ENCODE measurements around the gene DCAF12L2.
"Not testable (repeated sequence)": the region's sequence is repeated elsewhere in the genome, so short reads cannot be mapped to it uniquely, and the experiment has no call there.

DCAF12L2 gene

DNA sequence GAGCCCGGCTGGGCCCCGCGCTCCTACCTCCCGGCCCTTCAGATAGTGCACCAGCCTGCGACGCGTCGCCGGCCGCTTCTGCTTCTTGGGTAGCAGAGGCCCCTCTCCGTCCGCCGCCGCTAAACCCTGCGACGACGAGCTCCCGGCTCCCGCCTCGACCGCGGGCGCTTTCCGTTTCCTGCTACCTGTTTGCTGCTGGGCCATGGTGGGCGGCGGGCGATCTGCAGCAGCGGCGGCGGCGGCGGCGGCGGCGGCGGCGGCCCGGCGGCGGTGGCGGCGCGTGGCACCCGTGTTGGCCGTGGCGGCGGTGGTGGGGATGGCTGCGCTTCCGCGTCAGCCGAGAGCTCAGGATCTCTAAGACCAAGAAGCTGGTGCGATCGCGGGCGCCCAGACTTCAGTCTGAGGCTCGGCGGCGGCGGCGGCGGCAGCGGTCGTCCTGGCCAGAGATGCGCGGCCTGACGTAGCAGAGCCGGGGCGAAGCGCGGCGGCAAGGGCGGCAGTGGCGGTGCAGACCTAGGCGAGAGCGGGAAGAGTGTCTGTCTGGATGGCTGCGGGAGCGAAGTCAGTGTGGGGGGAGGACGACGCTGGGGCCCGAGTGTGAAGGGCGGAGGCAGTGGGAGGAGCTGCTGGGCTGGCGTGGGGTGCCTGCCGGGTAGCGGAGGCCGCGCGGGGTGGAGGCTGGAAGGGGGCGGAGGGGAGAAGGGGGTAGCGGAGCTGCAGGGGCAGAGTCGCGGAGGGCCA is at the start of gene DCAF12L2:
Gene DCAF12L2 (minus strand): TSS at position 569 of the 741 bp plus-strand sequence. CDS start 365 bp downstream, at position 204.
- no peak within 1 kb of the TSS for H3K27ac ChIP-seq (ENCODE audit: low read length)
- H3K36me3 ChIP-seq (ENCODE audit: insufficient read depth, low read depth, low read length), result no peaks in the 10 kb centered on the region
- H3K4me3 ChIP-seq (ENCODE audit: low read length), result peak within 1 kb of the TSS; percentile 38; the same call in 1 of the 2 replicates
- peaks cover 31% of the 10 kb centered on the region for H3K27me3 ChIP-seq (ENCODE audit: insufficient read depth, low read length)
- H3K9ac ChIP-seq (ENCODE audit: low read depth, low read length), result no peak within 1 kb of the TSS
- H3K4me1 ChIP-seq (ENCODE audit: insufficient read depth, low read length), result no peaks in the 10 kb centered on the region
- no peaks in the 10 kb centered on the region for H3K9me3 ChIP-seq (ENCODE audit: insufficient read depth, low read depth, low read length)

DNA sequence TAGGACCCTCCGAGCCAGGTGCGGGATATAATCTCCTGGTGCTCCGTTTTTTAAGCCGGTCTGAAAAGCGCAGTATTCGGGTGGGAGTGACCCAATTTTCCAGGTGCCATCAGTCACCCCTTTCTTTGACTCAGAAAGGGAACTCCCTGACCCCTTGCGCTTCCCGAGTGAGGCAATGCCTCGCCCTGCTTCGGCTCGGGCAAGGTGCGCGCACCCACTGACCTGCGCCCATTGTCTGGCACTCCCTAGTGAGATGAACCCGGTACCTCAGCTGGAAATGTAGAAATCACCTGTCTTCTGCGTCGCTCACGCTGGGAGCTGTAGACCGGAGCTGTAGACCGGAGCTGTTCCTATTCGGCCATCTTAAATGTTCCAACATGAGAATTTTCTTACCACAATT is 24.8 kb upstream of the DCAF12L2 start:
- not testable (repeated sequence) for H3K9me3 ChIP-seq (ENCODE audit: insufficient read depth, low read depth, low read length)

DNA sequence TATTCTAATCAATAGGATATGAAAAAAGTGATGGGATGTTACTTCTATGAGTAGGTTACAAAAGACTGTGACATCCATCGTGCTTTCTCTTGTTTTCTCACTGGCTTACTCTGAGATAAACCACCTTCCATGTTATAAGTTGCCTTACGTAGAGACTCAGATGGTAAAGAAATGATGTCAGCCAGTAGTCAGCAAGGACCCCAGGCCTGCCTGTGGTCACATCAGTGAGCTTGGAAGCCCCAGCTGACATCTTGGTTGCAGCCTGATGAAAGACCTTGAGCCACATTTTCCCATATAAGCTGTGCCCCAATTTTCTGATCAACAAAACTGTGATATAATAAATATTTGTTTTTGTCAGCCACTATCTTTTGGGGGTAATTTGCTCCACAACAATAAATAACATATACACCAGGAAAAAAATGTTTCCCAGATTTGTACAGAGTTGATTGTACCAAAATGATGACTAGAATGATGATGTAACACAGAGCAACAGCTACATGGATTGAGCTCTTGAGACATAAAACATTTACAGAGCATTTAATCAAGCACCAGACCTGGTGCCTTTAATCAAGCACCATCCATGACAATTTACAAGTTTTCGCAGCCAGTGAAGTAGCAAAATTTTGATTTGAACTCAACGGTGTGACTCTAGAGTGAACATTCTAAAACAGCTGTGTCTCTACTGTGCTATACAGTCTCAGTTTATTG is 11.2 kb upstream of the DCAF12L2 start:
- Histone ChIP-seq H3K27ac (ENCODE audit: low read length) (no peak overlapping the region), H3K9ac (ENCODE audit: low read depth, low read length) (no peak overlapping the region), H3K9me3 (ENCODE audit: insufficient read depth, low read depth, low read length) (no peaks in the 10 kb centered on the region), H3K4me3 (ENCODE audit: low read length) (no peak overlapping the region), H3K4me1 (ENCODE audit: insufficient read depth, low read length) (no peaks in the 10 kb centered on the region), H3K36me3 (ENCODE audit: insufficient read depth, low read depth, low read length) (no peaks in the 10 kb centered on the region), H3K27me3 (ENCODE audit: insufficient read depth, low read length) (no peaks in the 10 kb centered on the region)

More for the DNA sequence above, 24.8 kb upstream of the DCAF12L2 start:
- not testable (repeated sequence) for H3K27ac ChIP-seq (ENCODE audit: low read length); H3K4me3 ChIP-seq (ENCODE audit: low read length); H3K36me3 ChIP-seq (ENCODE audit: insufficient read depth, low read depth, low read length); H3K27me3 ChIP-seq (ENCODE audit: insufficient read depth, low read length); H3K4me1 ChIP-seq (ENCODE audit: insufficient read depth, low read length); H3K9ac ChIP-seq (ENCODE audit: low read depth, low read length)

DNA sequence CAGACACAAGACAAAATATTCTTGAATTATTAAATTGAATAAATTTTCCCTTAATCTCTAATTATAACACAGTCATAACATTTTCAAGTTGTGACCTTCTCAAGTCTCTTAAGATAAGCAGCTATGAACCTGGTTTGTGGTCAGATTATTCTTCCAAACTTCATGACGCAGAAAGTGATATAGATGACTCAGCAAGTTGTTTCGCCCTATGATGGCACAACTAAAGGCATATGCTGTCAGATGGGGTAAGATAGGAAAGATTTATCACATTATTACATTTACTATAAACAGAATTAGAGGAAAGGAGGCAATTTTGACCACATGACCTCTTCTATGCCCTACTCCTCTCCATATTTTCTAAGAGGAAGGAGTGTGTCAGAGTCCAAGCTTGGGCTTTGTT is 4.6 kb upstream of the DCAF12L2 start:
- H3K27ac ChIP-seq (ENCODE audit: low read length), result no peak overlapping the region
- no peak overlapping the region for H3K4me3 ChIP-seq (ENCODE audit: low read length)
- no peak overlapping the region for H3K9ac ChIP-seq (ENCODE audit: low read depth, low read length)
- H3K36me3 ChIP-seq (ENCODE audit: insufficient read depth, low read depth, low read length), result no peaks in the 10 kb centered on the region
- H3K4me1 ChIP-seq (ENCODE audit: insufficient read depth, low read length), result no peaks in the 10 kb centered on the region
- H3K27me3 ChIP-seq (ENCODE audit: insufficient read depth, low read length), result peaks cover 13% of the 10 kb centered on the region
- H3K9me3 ChIP-seq (ENCODE audit: insufficient read depth, low read depth, low read length), result no peaks in the 10 kb centered on the region

DNA sequence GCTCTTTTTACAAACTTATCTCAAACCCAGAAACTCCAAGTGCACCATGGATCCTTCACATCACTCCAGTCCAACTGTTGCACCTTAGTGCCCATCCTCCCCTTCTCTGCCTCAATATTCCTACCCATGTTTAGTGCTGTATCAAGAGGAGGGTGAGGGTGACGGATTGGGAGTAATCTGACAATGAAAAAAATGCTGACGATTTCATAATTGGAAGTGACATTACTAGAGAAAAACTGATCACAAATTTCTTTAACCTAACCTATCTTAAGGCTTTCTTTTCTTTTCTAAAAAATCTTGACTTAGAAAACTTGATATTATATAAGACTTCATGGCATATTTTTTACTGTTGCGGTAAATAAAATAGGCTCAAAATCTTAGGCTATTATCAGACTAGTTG is 1.5 kb upstream of the DCAF12L2 start:
- no peaks in the 10 kb centered on the region for H3K9me3 ChIP-seq (ENCODE audit: insufficient read depth, low read depth, low read length)

DNA sequence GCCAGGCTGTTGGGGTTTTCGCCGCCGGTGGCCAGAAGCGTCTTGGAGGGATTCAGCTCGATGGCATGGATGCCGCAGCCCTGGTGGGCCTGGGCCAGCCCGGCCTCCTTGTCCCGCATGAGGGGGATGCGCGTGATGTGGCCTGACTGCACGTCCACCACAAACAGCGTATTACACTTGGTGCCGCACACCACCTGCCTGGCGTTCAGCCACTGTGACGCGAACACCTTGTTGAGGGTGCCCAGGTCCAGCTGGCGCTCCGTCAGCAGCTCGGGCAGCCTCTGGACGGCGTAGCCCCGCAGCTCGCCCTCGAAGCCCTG is 728 bp downstream of the DCAF12L2 start:
- H3K4me3 ChIP-seq (ENCODE audit: low read length), result no peak overlapping the region
- H3K9me3 ChIP-seq (ENCODE audit: insufficient read depth, low read depth, low read length), result no peaks in the 10 kb centered on the region
- H3K36me3 ChIP-seq (ENCODE audit: insufficient read depth, low read depth, low read length), result no peaks in the 10 kb centered on the region
- no peak overlapping the region for H3K27ac ChIP-seq (ENCODE audit: low read length)
- H3K9ac ChIP-seq (ENCODE audit: low read depth, low read length), result no peak overlapping the region
- H3K4me1 ChIP-seq (ENCODE audit: insufficient read depth, low read length), result no peaks in the 10 kb centered on the region
- H3K27me3 ChIP-seq (ENCODE audit: insufficient read depth, low read length), result peaks cover 31% of the 10 kb centered on the region

More for the DNA sequence above, 1.5 kb upstream of the DCAF12L2 start:
- Histone ChIP-seq H3K27me3 (ENCODE audit: insufficient read depth, low read length) (peaks cover 31% of the 10 kb centered on the region), H3K4me1 (ENCODE audit: insufficient read depth, low read length) (no peaks in the 10 kb centered on the region), H3K4me3 (ENCODE audit: low read length) (no peak overlapping the region), H3K27ac (ENCODE audit: low read length) (no peak overlapping the region), H3K9ac (ENCODE audit: low read depth, low read length) (no peak overlapping the region), H3K36me3 (ENCODE audit: insufficient read depth, low read depth, low read length) (no peaks in the 10 kb centered on the region)

DNA sequence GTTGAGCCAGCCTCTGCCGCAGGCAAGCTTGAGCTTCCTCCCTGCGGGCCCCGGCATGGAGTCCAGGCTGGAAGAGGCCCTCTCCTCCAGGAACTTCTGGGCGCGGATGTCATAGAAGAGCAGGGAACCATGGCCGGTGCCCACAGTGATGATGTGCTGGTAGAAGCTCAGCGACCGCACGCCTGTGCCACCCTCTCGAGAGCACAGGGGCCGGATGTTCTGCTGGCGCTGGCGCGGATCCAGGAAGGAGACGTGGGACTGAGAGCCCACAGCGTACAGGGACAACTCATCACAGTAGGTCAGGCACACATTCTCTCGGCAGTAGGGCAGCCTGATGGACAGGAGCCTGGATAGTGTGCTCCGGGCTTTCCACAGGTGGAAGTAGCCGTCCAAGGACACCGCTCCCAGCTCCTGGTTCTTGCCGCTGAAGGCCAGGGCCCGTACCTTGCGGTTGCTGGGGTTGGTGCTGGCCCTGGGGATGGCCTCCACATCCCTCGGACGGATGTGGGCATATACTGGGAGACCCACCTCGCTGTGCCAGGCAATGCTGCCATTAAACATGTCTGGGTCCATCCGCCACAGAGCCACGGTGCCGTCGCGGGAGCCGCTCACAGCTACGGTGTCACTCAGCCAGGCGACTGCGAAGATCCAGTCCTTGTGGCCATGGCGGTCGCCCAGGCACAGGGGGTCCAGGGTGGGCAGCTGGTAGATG is 1.2 kb downstream of the DCAF12L2 start:
- H3K4me1 ChIP-seq (ENCODE audit: insufficient read depth, low read length), result no peaks in the 10 kb centered on the region
- no peaks in the 10 kb centered on the region for H3K9me3 ChIP-seq (ENCODE audit: insufficient read depth, low read depth, low read length)
- no peak overlapping the region for H3K9ac ChIP-seq (ENCODE audit: low read depth, low read length)
- H3K27ac ChIP-seq (ENCODE audit: low read length), result no peak overlapping the region
- H3K36me3 ChIP-seq (ENCODE audit: insufficient read depth, low read depth, low read length), result no peaks in the 10 kb centered on the region
- peaks cover 31% of the 10 kb centered on the region for H3K27me3 ChIP-seq (ENCODE audit: insufficient read depth, low read length)
- no peak overlapping the region for H3K4me3 ChIP-seq (ENCODE audit: low read length)

DNA sequence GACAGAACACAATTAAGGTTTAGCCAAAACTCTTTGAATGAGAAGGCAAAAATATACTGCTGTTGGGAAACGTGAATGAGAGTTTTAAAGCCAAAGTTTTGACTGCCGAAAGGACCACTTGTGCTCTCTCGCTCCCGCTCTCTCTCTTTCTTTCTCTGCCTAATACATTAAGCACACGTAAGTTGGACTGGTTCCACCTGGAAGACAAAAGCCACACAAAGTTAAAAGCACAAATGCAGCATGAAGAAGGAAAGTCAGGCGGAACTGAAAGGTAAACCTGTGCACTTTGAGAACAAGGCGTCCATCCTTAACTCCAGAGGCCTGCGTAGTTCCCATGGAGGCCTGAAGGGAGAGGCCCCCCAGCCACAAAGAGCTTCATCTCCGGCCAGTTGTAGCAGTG is 1.9 kb downstream of the DCAF12L2 start:
- H3K4me3 ChIP-seq (ENCODE audit: low read length), result no peak overlapping the region
- no peak overlapping the region for H3K9ac ChIP-seq (ENCODE audit: low read depth, low read length)
- H3K36me3 ChIP-seq (ENCODE audit: insufficient read depth, low read depth, low read length), result no peaks in the 10 kb centered on the region
- H3K27me3 ChIP-seq (ENCODE audit: insufficient read depth, low read length), result peaks cover 31% of the 10 kb centered on the region
- no peaks in the 10 kb centered on the region for H3K4me1 ChIP-seq (ENCODE audit: insufficient read depth, low read length)
- H3K9me3 ChIP-seq (ENCODE audit: insufficient read depth, low read depth, low read length), result no peaks in the 10 kb centered on the region
- H3K27ac ChIP-seq (ENCODE audit: low read length), result no peak overlapping the region

DNA sequence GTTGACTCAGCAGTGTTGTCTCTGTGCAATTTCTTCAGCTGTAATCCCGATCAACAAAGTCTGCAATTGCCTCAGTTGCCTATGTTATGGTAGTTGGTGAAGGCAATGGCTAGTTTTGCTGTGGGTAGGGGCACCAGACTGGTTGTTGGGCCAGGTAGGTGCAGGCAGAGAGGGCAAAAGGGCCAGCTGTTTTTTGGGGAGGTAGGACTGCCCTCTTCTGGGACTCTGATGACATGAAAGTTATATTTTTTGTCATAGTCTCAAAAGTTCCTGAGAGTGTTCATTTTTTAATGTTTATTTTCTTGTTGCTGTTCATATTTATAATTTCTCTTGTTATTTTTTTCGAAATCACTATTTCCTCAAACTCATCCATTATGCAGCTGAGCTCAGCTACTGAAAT is 25.1 kb downstream of the DCAF12L2 start:
- Histone ChIP-seq H3K9ac (ENCODE audit: low read depth, low read length) (no peak overlapping the region), H3K27me3 (ENCODE audit: insufficient read depth, low read length) (no peaks in the 10 kb centered on the region), H3K4me3 (ENCODE audit: low read length) (no peak overlapping the region), H3K36me3 (ENCODE audit: insufficient read depth, low read depth, low read length) (no peaks in the 10 kb centered on the region), H3K27ac (ENCODE audit: low read length) (no peak overlapping the region), H3K4me1 (ENCODE audit: insufficient read depth, low read length) (no peaks in the 10 kb centered on the region), H3K9me3 (ENCODE audit: insufficient read depth, low read depth, low read length) (no peaks in the 10 kb centered on the region)

DNA sequence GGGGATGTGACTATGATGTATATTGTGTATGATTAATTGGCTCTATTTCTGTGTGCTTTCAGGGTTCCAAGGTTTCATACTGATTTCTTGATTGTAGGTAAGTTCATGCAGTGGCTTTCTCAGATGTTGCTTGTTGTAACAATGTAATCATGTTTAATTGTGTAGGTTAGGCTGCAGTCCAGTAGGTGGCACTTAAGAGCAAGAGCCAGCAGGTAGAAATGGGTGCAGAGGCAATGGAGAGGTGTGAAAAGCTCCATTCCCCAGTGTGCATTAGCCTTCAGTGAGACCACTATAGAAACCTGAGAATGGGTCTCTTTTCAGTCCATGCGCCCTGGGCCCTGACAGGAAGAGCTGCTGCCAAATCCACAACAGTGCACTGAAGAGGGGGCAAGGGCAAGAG is 28.2 kb downstream of the DCAF12L2 start:
- Histone ChIP-seq H3K9me3 (ENCODE audit: insufficient read depth, low read depth, low read length) (no peaks in the 10 kb centered on the region), H3K27me3 (ENCODE audit: insufficient read depth, low read length) (no peaks in the 10 kb centered on the region), H3K4me1 (ENCODE audit: insufficient read depth, low read length) (no peaks in the 10 kb centered on the region), H3K36me3 (ENCODE audit: insufficient read depth, low read depth, low read length) (no peaks in the 10 kb centered on the region), H3K9ac (ENCODE audit: low read depth, low read length) (no peak overlapping the region), H3K4me3 (ENCODE audit: low read length) (no peak overlapping the region), H3K27ac (ENCODE audit: low read length) (no peak overlapping the region)

DNA sequence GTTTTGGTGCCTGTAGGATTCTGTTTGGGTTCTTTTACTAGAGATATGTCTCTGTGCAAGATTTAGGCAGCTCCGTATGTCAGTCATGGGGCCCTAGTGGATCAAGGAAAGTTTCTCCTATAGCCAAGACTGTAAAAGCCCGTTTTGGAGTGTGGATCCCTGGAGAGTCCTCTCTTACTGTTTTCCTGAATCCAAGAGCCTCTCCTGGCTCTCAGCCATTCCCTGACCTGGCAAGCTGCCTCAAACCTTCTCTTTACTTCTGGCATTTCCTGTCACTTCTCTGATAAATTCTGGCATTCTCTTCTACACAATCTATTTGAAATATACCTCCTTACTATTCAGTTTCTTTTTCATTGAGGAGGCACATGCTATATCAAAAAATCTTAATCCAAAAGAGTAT is 41.4 kb downstream of the DCAF12L2 start:
- Histone ChIP-seq H3K27me3 (ENCODE audit: insufficient read depth, low read length) (no peaks in the 10 kb centered on the region), H3K4me1 (ENCODE audit: insufficient read depth, low read length) (no peaks in the 10 kb centered on the region), H3K36me3 (ENCODE audit: insufficient read depth, low read depth, low read length) (no peaks in the 10 kb centered on the region), H3K4me3 (ENCODE audit: low read length) (no peak overlapping the region), H3K27ac (ENCODE audit: low read length) (no peak overlapping the region), H3K9me3 (ENCODE audit: insufficient read depth, low read depth, low read length) (no peaks in the 10 kb centered on the region), H3K9ac (ENCODE audit: low read depth, low read length) (no peak overlapping the region)
